ENCODE data around the gene CFH. TPM values are rescaled to one million over a fixed set of nuclear protein-coding genes. Genes with fewer than 3 reads are reported as not detected.
"Not testable (repeated sequence)": the region's sequence is repeated elsewhere in the genome, so short reads cannot be mapped to it uniquely, and the experiment has no call there.

Gene CFH
- total and polyA plus RNA-seq, 3 experiments from 2014 or later = 0.93 to 11.2 (median 1.1) TPM

DNA sequence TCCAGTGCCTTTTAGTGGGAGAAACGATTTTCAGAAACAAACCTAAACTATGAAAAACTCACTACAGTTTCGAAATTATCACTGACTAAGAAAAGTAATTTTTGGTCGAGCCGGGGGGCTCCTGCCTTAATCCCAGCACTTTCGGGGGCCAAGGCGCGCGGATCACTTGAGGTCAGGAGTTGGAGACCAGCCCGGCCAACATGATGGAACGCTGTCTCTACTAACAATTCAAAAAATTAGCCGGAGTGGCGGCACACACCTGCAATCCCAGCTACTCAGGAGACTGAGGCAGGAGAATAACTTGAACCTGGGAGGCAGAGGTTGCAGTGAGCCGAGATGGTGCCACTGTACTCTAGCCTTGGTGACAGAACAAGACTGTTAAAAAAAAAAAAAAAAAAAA is 125.8 kb downstream of the CFH start:
- peaks cover 0 to 3% (median 0%) of the 10 kb centered on the region in 5 donors for H3K9me3 Mint-ChIP-seq
- no peaks in the 10 kb centered on the region for H3K9me3 ChIP-seq (ENCODE audit: low read length)
- H3K27ac Mint-ChIP-seq = no peak overlapping the region
- no peaks in the 10 kb centered on the region for H3K27me3 ChIP-seq (ENCODE audit: insufficient read depth, low read length, poor library complexity, severe bottlenecking)
- no peak for DNase-seq
- no peak overlapping the region for H3K4me3 ChIP-seq (ENCODE audit: low read length)
- no peaks in the 10 kb centered on the region for H3K4me1 Mint-ChIP-seq
- no peaks in the 10 kb centered on the region for H3K36me3 Mint-ChIP-seq
- ChIA-PET POLR2A (no interaction called here), CTCF (no interaction called here)
- no peaks in the 10 kb centered on the region for H3K36me3 ChIP-seq (ENCODE audit: insufficient read depth, low read length)
- no peaks in the 10 kb centered on the region for H3K27me3 Mint-ChIP-seq
- H3K4me3 Mint-ChIP-seq = no peak overlapping the region
- H3K4me1 ChIP-seq (ENCODE audit: insufficient read depth, low read length) = no peaks in the 10 kb centered on the region
- no peak overlapping the region for H3K27ac ChIP-seq (ENCODE audit: low read depth, low read length)

DNA sequence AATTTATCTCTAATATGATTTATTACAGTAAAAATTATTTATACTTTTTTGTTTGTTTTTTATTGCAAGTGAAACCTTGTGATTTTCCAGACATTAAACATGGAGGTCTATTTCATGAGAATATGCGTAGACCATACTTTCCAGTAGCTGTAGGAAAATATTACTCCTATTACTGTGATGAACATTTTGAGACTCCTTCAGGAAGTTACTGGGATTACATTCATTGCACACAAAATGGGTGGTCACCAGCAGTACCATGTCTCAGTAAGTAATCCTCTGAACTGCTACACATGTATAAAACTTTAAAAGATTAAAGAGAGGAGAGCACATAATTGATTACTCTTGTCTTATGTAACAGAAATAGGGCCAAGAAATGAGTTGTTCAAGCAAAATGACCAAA is 127.2 kb downstream of the CFH start:
- Histone ChIP-seq H3K36me3 (ENCODE audit: insufficient read depth, low read length) (no peaks in the 10 kb centered on the region), H3K9me3 (ENCODE audit: low read length) (no peaks in the 10 kb centered on the region), H3K27me3 (ENCODE audit: insufficient read depth, low read length, poor library complexity, severe bottlenecking) (no peaks in the 10 kb centered on the region), H3K4me1 (ENCODE audit: insufficient read depth, low read length) (no peaks in the 10 kb centered on the region), H3K4me3 (ENCODE audit: low read length) (no peak overlapping the region), H3K27ac (ENCODE audit: low read depth, low read length) (no peak overlapping the region)
- no peaks in the 10 kb centered on the region for H3K27me3 Mint-ChIP-seq
- H3K36me3 Mint-ChIP-seq = no peaks in the 10 kb centered on the region
- no peak overlapping the region for H3K27ac Mint-ChIP-seq
- ChIA-PET POLR2A (no interaction called here), CTCF (no interaction called here)
- H3K9me3 Mint-ChIP-seq = peaks cover 0 to 5% (median 0%) of the 10 kb centered on the region in 5 donors
- no peak for DNase-seq
- no peaks in the 10 kb centered on the region for H3K4me1 Mint-ChIP-seq
- H3K4me3 Mint-ChIP-seq = no peak overlapping the region

DNA sequence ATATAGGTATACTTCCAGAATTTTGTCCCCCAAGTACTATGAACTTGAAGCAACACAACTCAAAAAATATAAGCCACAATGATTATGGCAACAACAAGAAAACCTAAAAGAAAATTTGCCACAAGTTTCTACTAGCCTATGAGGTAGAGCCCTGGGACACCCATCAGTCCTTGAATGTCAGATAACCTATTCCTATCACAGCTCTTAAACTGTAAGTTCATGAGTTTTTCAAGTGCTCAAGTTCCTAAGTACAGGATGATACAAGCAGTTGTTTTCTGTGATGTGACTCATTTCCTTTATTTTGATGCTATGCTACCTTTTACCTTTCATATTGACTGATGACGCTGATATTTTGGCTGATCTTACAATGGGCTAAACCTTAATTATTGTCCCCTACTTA is 139.4 kb downstream of the CFH start:
- H3K4me3 ChIP-seq (ENCODE audit: low read length); H3K27ac ChIP-seq (ENCODE audit: low read depth, low read length); H3K36me3 Mint-ChIP-seq; CTCF ChIA-PET; POLR2A ChIA-PET; H3K4me3 Mint-ChIP-seq; DNase-seq; H3K9me3 ChIP-seq (ENCODE audit: low read length); H3K36me3 ChIP-seq (ENCODE audit: insufficient read depth, low read length); H3K4me1 ChIP-seq (ENCODE audit: insufficient read depth, low read length); H3K27me3 ChIP-seq (ENCODE audit: insufficient read depth, low read length, poor library complexity, severe bottlenecking); H3K27me3 Mint-ChIP-seq; H3K9me3 Mint-ChIP-seq; H3K4me1 Mint-ChIP-seq; H3K27ac Mint-ChIP-seq: not testable (repeated sequence)

DNA sequence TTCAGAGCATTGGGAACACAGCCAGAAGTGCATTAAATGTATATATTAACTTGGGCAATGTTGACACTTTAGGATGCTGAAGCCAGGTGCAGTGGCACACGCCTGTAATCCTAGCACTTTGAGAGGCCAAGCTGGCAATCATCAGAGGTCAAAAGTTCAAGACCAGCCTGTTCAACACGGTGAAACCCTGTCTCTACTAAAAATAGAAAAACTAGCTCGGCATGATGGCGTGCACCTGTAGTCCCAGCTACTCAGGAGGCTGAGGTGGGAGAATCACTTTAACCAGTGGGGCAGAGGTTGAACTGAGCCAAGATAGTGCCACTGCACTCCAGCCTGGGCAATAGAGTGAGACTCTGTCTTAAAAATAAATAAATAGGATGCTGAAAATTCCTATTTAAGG is 142.3 kb downstream of the CFH start:
- DNase-seq; H3K9me3 Mint-ChIP-seq; H3K4me1 Mint-ChIP-seq; H3K4me3 Mint-ChIP-seq; H3K36me3 Mint-ChIP-seq; CTCF ChIA-PET; H3K4me3 ChIP-seq (ENCODE audit: low read length); POLR2A ChIA-PET; H3K36me3 ChIP-seq (ENCODE audit: insufficient read depth, low read length); H3K27ac ChIP-seq (ENCODE audit: low read depth, low read length); H3K27me3 ChIP-seq (ENCODE audit: insufficient read depth, low read length, poor library complexity, severe bottlenecking); H3K9me3 ChIP-seq (ENCODE audit: low read length); H3K27ac Mint-ChIP-seq; H3K4me1 ChIP-seq (ENCODE audit: insufficient read depth, low read length); H3K27me3 Mint-ChIP-seq: not testable (repeated sequence)

Other genes starting within 250 kb of the CFH start
- not detected for gene KCNT2, start 43.6 kb upstream of the CFH start, total RNA-seq
- gene KCNT2, start 43.6 kb upstream of the CFH start, polyA plus RNA-seq = not detected
- not detected for gene CFHR3, start 122.8 kb downstream of the CFH start, total RNA-seq
- gene CFHR3, start 122.8 kb downstream of the CFH start, polyA plus RNA-seq = not detected
- not detected for gene CFHR1, start 167.7 kb downstream of the CFH start, total RNA-seq
- gene CFHR1, start 167.7 kb downstream of the CFH start, polyA plus RNA-seq = not detected
- not detected for gene CFHR4, start 236.0 kb downstream of the CFH start, total RNA-seq
- gene CFHR4, start 236.0 kb downstream of the CFH start, polyA plus RNA-seq = not detected